NCI-H2029 (cell line): ENCODE data around the gene TSHZ3.

ENCODE experiments used
- DNase-seq: peaks from one replicate; lab custom pipeline; 2025; lab: John Stamatoyannopoulos, UW

The TSHZ3 gene

GRCh38 chr19:31312009-31312676, 37.1 kb downstream of the TSHZ3 start:
- no peak for DNase-seq

- no peak for DNase-seq
Measured at GRCh38 chr19:31310432-31311133, 38.7 kb downstream of the TSHZ3 start.

DNA sequence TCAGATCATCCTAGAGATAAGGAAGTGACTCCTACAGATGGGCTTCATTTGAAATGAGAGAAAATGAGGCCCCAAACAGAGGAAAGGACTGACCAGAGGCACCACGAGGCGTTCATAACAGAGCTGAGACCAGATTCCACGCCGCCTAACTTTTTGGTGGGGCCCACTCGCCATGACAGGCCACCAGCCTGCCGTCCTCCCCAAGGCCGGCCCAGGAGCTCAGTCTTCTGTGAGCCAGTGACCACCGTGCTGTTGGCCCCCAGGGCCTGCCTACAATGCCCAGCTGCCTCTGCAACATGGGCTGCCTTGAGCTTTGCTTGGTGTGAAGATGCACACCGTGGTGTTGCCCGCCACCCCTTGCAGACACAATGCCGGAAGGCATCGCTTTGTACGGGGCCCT, 40.5 kb downstream of the TSHZ3 start:
- DNase-seq, result no peak

DNA sequence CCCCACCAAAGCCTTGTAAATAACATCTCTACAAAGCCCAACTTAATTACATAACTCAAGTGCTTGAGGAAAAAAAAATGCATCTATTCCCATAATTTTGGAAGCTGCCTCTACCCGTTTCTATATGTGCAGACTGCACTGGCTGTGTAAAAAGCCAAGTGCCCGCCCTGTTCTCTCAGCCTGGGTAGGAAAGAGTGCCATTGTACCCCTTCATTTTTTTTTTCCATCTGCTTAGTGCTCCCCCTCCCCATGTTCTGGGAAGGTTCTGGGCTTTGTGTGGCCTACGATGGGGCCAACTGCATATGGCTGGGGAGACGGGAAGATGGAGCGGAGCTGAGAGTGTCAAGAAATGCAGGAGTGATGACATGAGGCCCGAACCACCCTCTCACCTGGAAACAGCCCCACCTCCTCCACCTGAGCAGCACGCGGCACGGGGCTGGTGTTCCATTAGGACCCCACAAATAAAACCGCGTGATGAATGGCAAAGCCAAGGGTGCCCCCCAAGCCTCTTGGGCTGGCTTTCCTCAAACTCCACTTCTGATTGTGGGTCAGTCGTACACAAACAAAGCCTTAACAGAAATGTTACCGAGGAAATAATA, 42.1 kb downstream of the TSHZ3 start:
- DNase-seq, result no peak

DNA sequence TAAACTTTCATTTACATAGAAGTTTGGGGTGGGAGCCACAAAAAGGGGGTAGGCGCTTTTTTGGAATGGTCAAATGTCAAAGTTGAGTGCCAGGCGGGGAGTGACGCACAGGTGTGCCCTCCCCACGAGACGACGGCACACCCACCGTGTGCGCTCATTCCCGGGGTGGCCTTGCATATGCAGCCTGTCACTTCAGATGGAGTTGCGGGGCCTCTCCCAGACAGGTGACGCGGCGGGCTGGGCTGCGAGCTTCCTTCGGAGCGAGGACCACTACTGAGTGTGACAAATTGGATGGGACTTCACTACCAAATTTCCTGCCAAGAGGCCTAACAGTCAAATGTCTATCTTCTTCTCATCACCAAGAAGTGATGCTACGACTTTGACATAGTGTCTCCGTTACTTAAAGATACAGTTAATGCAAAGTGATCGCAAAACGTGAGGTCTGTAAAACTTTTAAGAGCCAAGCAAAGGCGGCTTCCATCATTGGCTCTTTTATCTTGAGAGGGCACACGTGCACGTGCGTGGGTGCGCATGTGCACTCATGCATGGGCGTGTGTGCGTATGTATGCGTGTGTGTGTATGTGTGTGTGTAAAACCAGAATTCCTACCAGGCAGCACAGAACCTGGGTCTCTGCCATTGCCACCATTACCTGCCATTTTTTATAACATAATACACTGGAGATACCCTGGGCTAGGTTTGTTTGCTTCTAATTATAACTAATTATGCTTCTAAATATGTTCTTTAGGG, 43.1 kb downstream of the TSHZ3 start:
- DNase-seq, result no peak

- no peak for DNase-seq
Measured at GRCh38 chr19:31304831-31305312, 44.4 kb downstream of the TSHZ3 start.

DNA sequence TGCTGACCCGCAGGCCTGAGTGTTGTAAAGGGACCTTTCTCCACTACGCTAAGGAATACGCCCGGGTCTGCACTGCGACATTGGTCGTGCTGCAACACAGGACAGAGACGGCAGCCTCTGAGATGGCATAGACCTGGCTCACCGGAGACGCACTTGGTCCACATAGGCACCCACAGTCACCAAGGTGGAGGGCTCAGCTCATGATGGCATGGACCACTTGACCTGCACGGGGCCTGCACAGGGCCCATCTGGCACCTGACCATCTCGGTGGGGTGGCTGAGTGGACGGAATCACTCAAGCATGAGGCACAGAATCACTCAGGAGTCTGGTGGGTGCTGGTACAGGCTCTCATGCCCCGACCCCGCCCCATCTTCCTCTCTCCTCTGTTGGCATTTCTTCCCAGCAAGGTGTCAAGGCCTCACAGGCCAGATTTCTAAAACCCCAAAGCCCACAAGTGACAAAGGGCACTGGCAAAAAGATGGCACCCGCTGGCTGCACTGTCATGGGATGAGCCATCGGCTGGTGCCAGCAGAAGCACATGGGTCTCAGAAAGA, 45.9 kb downstream of the TSHZ3 start:
- no peak for DNase-seq

- DNase-seq, result no peak
Measured at GRCh38 chr19:31301306-31301980, 47.8 kb downstream of the TSHZ3 start.

DNA sequence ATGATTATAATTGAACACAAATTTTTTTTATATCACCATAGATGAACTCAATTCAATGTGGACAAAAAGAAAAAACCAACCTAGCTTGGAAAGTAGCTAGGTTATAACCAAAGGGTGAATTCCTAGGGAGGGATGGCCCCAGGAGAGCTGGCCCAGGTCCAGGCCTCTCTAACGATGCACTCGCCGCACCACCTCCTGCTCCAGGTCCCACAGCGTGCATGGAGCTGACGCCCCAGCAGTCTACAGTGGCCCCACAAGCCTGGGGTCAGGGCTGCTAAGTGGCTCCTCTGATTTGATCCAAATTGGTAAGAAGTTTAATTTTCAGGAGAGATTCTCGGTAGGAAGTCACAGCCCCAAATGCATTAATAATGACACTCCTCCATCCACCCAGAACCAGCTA, 48.8 kb downstream of the TSHZ3 start:
- DNase-seq, result no peak

DNA sequence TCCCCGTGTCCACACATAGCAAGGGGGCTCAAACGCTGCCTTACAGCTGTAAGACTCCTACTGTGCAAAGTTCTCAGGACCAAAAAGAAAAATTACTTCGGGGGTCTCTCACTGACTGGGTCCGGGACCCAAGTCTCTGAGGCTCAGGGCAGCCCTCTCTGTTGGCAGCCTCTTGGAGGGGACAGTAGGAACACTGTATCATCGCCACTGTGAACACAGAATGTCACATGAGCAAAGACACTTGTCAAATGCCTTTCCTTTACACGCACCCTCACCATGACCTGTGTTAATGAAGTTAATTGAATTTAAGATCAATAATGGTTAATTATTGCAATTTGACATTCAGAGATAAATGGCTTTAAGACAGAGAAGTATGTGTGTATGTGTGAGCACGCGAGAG, 49.6 kb downstream of the TSHZ3 start:
- no peak for DNase-seq

DNA sequence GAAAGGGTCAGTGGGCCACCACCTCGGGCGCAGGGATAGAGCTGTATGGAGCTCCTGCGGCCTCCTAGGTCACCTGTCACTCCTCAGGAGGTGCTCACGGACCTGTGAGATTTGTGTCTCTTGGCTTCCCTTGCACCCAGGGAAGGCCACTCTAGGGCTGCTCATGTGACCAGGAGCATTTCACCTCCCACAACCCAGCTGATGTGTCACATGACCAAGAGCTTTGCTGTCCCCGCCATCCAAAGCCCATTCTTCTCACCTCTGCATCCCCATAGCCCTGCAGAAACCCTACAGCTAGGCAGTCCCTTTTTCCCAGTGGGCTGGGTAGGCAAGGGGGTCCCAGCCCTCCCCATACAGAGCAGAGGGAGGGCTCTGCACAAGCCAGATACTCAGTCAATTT, 51.2 kb downstream of the TSHZ3 start:
- DNase-seq, result no peak

GRCh38 chr19:31296741-31297390, 52.4 kb downstream of the TSHZ3 start:
- no peak for DNase-seq

DNA sequence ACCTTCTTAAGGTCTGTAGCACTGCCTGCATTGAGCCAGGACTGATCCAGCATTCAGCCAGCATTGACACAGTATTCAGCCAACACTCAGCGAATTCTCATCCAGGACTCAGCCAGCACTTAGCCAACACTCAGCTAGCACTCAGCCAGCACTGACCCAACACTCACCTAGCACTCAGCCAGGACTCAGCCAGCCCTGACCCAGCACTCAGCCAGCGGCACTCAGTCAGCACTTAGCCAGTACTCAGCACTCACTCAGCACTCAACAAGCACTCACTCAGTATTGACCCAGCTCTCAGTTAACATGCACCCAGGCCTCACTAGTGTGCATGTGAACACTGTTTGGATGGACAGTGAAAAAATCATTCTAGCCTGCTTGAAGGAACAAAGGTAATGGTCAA, 55.0 kb downstream of the TSHZ3 start:
- DNase-seq, result no peak

DNA sequence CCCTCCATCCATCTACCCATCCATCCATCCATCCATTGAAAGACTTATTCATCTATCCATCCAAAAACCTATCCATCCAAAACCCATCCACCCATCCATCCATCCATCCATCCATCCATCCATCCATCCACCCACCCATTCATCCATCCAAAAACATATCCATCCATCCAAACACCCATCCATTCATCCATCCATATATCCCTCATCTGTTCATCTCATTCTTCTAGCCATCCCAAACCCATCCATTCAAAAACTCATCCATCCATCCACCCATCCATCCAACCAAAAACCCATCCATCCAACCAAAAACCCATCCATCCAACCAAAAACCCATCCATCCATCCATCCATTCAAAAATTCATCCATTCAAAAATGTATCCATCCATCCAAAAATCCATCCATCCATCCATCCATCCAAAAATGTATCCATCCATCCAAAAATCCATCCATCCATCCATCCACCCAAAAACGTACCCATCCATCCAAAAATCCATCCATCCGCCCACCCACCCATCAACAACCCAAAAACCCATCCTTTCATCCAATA, 56.5 kb downstream of the TSHZ3 start:
- no peak for DNase-seq

DNA sequence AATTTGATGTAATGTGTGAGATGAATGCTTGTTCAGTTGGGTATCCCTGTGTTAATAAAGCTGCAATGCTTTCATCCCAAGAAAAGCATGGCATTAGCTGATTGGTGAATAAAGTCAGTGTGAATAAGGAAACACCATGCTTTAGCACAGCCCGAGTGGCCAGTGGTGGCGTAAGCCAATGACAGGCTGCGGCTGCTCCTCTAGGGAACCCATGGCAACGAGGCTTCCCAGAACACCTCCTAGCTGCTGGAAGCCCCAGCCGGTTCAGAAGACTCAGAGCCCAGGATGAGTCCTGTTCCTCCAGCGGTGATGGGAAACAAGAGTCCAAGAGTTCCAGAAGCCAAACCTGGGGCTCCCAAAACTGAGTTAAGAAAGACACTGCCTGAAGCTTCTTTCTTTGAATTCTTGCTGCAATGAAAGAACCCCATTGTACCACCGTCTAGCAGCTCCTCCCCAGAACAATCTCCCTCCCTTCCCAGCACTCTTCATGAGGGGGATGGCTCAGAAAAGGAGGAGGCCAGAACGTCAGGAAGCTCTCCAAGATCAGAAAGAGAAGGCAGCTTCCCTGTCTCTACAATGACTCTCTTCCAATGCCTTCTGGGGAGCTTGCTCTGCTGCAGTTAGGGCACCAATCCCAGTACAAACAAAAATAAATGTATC, 58.2 kb downstream of the TSHZ3 start:
- no peak for DNase-seq

GRCh38 chr19:31289976-31290375, 59.3 kb downstream of the TSHZ3 start:
- DNase-seq, result no peak

- DNase-seq, result no peak
Measured at GRCh38 chr19:31289381-31289880, 59.8 kb downstream of the TSHZ3 start.

- no peak for DNase-seq
Measured at GRCh38 chr19:31286491-31286890, 62.7 kb downstream of the TSHZ3 start.

DNA sequence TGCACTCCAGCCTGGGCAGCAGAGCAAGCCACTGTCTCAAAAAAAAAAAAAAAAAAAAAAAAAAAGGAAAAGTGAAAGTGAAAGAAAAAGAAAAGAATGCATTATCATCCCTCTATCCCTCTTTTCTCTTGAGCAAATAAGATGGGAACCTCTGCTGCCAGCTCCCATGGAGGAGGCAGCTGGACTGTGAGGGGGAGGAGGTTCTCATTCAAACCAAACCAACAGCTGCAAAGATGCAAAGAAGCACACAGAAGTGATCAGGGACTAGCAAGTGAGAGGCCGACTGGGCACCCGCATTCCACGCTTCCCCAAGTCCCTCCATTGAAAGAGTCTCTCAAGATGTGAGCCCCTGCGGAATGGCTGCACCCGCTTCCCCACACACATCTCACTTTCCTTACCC, 63.5 kb downstream of the TSHZ3 start:
- DNase-seq, result no peak

GRCh38 chr19:31284621-31285020, 64.6 kb downstream of the TSHZ3 start:
- DNase-seq, result no peak
